Measurements from ENCODE around the gene CTTN. TPM values are rescaled to one million over a fixed set of nuclear protein-coding genes. Genes with fewer than 3 reads are reported as not detected.
A peak's percentile ranks its signal among the peaks of the same experiment; 100 is the strongest.

Gene CTTN
- total and polyA plus RNA-seq, 10 of the 15 experiments (the other 5 are each of a cell fraction or from before 2014, with no cell fraction given): 1.1 to 37.8 (median 11.8) TPM

DNA sequence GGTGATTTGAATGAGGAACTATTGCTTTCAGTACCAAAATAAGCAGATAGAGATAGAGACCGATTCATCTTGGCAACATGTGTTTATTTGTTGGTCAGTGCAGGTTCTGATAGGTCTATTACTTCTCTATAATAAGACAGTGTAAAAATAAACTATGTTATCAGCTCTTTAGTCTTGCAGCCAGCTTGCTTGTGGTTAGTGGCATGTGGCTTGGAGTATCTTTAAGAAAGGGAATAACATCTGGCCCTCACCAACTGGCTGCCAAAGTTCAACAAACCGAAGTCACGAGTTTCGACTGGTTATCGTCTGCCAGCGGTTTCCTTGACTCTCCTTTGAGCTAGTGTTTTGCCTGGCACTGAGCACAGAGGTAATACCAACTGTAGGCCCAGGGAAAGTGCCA lies 71.8 kb downstream of the CTTN start (continued):
- no peak for TF ChIP-seq ZBTB4 (CRISPR knock-in tag; IDR thresholded peaks at IDR 0.05)
- 0 out of 2 replicates have a peak, but pooled peaks have one; percentile 51 for TF ChIP-seq ATF7 (IDR thresholded peaks at IDR 0.05; ENCODE audit: low read depth)
- TF ChIP-seq BACH1 (IDR thresholded peaks at IDR 0.05; ENCODE audit: borderline replicate concordance): no peak
- TF ChIP-seq E2F4 (IDR thresholded peaks at IDR 0.05; ENCODE audit: low read depth, low read length): no peak
- TF ChIP-seq HDGF (IDR thresholded peaks at IDR 0.05): no peak
- TF ChIP-seq MEF2B (IDR thresholded peaks at IDR 0.05; ENCODE audit: partially characterized antibody, poor library complexity, severe bottlenecking): peak; percentile 69
- TF ChIP-seq SREBF1 (IDR thresholded peaks at IDR 0.05; ENCODE audit: low read length): no peak
- peak; percentile 73; the same call in 1 of the 2 replicates for TF ChIP-seq EED (IDR thresholded peaks at IDR 0.05; ENCODE audit: low read depth)
- TF ChIP-seq JUNB (IDR thresholded peaks at IDR 0.05): no peak
- TF ChIP-seq, protein P1, sequence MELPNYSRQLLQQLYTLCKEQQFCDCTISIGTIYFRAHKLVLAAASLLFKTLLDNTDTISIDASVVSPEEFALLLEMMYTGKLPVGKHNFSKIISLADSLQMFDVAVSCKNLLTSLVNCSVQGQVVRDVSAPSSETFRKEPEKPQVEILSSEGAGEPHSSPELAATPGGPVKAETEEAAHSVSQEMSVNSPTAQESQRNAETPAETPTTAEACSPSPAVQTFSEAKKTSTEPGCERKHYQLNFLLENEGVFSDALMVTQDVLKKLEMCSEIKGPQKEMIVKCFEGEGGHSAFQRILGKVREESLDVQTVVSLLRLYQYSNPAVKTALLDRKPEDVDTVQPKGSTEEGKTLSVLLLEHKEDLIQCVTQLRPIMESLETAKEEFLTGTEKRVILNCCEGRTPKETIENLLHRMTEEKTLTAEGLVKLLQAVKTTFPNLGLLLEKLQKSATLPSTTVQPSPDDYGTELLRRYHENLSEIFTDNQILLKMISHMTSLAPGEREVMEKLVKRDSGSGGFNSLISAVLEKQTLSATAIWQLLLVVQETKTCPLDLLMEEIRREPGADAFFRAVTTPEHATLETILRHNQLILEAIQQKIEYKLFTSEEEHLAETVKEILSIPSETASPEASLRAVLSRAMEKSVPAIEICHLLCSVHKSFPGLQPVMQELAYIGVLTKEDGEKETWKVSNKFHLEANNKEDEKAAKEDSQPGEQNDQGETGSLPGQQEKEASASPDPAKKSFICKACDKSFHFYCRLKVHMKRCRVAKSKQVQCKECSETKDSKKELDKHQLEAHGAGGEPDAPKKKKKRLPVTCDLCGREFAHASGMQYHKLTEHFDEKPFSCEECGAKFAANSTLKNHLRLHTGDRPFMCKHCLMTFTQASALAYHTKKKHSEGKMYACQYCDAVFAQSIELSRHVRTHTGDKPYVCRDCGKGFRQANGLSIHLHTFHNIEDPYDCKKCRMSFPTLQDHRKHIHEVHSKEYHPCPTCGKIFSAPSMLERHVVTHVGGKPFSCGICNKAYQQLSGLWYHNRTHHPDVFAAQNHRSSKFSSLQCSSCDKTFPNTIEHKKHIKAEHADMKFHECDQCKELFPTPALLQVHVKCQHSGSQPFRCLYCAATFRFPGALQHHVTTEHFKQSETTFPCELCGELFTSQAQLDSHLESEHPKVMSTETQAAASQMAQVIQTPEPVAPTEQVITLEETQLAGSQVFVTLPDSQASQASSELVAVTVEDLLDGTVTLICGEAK (IDR thresholded peaks at IDR 0.05; ENCODE audit: borderline replicate concordance): no peak
- no peak for TF ChIP-seq IRF5 (IDR thresholded peaks at IDR 0.05; ENCODE audit: borderline replicate concordance)
- TF ChIP-seq HDAC2 (IDR thresholded peaks at IDR 0.05): no peak
- TF ChIP-seq RAD21 (IDR thresholded peaks at IDR 0.05; ENCODE audit: insufficient read depth, low read depth, low read length): no peak
- TF ChIP-seq MTA2 (IDR thresholded peaks at IDR 0.05; ENCODE audit: low read depth): peak; percentile 56; the same call in 1 of the 2 replicates
- TF ChIP-seq GABPA (IDR thresholded peaks at IDR 0.05; ENCODE audit: low read depth): no peak
- TF ChIP-seq, protein P2, sequence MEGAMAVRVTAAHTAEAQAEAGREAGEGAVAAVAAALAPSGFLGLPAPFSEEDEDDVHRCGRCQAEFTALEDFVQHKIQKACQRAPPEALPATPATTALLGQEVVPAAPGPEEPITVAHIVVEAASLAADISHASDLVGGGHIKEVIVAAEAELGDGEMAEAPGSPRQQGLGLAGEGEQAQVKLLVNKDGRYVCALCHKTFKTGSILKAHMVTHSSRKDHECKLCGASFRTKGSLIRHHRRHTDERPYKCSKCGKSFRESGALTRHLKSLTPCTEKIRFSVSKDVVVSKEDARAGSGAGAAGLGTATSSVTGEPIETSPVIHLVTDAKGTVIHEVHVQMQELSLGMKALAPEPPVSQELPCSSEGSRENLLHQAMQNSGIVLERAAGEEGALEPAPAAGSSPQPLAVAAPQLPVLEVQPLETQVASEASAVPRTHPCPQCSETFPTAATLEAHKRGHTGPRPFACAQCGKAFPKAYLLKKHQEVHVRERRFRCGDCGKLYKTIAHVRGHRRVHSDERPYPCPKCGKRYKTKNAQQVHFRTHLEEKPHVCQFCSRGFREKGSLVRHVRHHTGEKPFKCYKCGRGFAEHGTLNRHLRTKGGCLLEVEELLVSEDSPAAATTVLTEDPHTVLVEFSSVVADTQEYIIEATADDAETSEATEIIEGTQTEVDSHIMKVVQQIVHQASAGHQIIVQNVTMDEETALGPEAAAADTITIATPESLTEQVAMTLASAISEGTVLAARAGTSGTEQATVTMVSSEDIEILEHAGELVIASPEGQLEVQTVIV (IDR thresholded peaks at IDR 0.05; ENCODE audit: borderline replicate concordance, partially characterized antibody): no peak
- no peak for TF ChIP-seq SMC3 (IDR thresholded peaks at IDR 0.05; ENCODE audit: borderline replicate concordance, low read length)
- TF ChIP-seq RB1 (IDR thresholded peaks at IDR 0.05; ENCODE audit: borderline replicate concordance): no peak
- no peak for TF ChIP-seq MXI1 (IDR thresholded peaks at IDR 0.05; ENCODE audit: low read depth, low read length)
- no peak for TF ChIP-seq BMI1 (IDR thresholded peaks at IDR 0.05; ENCODE audit: borderline replicate concordance)
